ENCODE measurements around the gene PDE11A.

- no peak for TF ChIP-seq CTCF (IDR thresholded peaks at IDR 0.05; ENCODE audit: borderline replicate concordance, extremely low read depth, low read length, poor library complexity, severe bottlenecking)
- no peak for TF ChIP-seq EZH2 (IDR thresholded peaks at IDR 0.05; ENCODE audit: borderline replicate concordance, low read depth, low read length, severe bottlenecking)
Observed at GRCh38 chr2:177599956-177600355, 472.6 kb downstream of the PDE11A start.

Measured in DND-41 (cell line).